Renal pelvis (tissue), 4 donors: ENCODE measurements around the gene CELSR2. TPM values are rescaled to one million over a fixed set of nuclear protein-coding genes. Genes with fewer than 3 reads are reported as not detected.

Experiments
- DNase-seq: peaks from one replicate; pipeline ENCODE4 v3.0.0-alpha.2; 2013
- polyA plus RNA-seq, 3 donors: library from polyadenylated mRNA; unstranded; fragments of 120-200 nt; gene quantifications; one replicate each; pipeline ENCODE4 v1.2.1, GENCODE V29; 2013; ENCODE audit not compliant: insufficient read length in 3 of 3

The CELSR2 gene
- polyA plus RNA-seq, 3 donors = 35.7 to 42.1 (median 39.4) TPM

DNA sequence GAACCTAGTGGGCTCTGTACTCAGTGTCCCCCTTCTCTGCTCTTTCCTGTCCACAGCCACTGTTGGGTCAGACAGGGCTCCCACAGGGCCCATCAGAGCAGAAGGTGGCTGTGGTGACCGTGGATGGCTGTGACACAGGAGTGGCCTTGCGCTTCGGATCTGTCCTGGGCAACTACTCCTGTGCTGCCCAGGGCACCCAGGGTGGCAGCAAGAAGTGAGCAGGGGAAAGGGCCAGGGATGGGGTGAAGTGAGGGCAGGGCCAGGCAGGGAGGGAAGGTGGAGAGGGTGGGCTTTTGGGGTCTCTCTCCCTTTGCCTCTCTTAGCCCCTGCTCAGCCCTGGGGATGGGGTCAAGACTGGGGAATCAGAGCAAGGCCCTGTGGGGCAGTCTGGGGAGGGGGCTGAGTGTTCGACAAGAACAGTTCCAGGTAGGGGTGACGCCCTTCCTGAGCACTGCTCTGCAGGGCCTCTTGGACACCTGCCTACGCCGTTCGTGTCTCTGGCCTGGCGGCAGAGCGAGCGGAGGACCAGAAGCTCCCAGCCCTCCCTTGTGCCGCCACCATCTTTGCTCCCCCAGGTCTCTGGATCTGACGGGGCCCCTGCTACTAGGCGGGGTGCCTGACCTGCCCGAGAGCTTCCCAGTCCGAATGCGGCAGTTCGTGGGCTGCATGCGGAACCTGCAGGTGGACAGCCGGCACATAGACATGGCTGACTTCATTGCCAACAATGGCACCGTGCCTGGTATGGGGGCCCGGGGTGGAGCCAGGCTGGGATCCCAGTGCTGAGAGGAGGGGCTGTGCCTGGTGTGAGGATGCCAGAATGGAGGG lies 13.1 kb downstream of the CELSR2 start:
- DNase-seq = no peak

- DNase-seq = no peak
Observed at GRCh38 chr1:109263234-109263596, 13.9 kb downstream of the CELSR2 start.

DNA sequence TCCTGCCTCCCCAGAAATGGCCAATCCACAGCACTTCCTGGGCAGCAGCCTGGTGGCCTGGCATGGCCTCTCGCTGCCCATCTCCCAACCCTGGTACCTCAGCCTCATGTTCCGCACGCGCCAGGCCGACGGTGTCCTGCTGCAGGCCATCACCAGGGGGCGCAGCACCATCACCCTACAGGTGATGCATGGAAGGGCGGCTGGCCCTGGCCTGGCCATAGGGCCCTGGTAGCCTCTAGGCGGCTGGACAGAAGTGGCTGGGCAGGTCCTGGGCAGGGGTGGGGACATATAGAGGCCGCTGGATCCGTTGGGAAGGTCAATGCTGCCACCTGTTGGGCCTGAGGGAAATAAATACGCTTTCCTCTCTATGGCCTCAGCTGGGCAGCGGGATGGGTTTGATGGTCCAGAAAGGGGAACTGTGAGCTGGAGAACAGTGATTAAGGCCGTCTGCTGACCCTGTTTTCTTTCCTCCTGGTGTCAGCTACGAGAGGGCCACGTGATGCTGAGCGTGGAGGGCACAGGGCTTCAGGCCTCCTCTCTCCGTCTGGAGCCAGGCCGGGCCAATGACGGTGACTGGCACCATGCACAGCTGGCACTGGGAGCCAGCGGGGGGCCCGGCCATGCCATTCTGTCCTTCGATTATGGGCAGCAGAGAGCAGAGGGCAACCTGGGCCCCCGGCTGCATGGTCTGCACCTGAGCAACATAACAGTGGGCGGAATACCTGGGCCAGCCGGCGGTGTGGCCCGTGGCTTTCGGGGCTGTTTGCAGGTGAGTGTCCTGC lies 14.4 kb downstream of the CELSR2 start:
- DNase-seq = peak; percentile 86

- no peak for DNase-seq
Observed at GRCh38 chr1:109264379-109264755, 15.0 kb downstream of the CELSR2 start.

DNA sequence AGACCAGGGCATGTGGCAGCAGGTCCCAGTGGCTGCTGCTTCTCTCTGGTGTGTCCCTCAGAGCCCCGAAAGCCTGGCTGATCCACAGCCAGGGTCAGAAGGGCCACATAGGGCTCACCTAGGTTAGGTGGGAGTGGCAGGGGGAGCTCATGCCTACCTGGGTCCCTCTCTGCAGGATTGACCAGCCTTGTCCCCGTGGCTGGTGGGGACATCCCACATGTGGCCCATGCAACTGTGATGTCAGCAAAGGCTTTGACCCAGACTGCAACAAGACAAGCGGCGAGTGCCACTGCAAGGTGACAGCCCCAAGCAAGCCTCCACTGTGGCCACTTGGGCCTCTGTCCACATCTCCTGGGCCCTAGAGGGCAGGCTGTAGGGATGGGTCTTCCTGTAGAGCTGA lies 15.7 kb downstream of the CELSR2 start:
- no peak for DNase-seq

DNA sequence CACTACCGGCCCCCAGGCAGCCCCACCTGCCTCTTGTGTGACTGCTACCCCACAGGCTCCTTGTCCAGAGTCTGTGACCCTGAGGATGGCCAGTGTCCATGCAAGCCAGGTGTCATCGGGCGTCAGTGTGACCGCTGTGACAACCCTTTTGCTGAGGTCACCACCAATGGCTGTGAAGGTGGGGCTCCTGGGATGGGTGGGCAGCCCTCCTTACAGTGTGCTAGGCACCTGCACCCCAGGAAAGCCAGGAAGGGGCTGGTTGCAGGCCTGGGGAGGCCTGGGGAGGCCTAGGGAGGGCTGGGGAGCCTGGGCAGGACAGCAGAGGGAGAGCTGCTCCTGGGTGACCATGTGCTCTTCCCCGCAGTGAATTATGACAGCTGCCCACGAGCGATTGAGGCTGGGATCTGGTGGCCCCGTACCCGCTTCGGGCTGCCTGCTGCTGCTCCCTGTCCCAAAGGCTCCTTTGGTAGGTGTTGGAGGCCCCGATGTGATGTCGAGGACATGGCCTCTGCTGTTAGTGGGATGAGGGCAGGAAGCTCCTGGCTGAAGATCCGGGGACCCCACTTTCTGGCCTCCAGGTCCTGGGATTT lies 16.5 kb downstream of the CELSR2 start:
- DNase-seq = no peak

DNA sequence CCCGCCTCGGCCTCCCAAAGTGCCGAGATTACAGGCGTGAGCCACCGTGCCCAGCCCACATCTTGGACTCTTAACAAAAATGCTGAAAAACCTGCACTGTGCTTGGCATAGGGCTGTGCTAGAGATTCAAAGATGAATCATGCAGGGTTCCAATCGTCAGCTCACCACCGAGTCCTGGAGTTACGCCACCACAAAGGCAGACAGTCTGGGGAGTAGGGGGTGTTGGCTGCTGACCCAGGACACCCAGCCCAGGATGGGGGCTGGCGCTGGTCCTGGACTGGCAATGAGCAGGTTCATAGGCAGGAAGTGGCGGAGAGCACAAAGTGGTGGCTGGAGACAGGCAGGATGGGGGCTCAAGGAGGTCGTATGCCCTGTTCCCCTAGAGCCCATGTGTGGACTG lies 17.6 kb downstream of the CELSR2 start:
- DNase-seq = no peak

DNA sequence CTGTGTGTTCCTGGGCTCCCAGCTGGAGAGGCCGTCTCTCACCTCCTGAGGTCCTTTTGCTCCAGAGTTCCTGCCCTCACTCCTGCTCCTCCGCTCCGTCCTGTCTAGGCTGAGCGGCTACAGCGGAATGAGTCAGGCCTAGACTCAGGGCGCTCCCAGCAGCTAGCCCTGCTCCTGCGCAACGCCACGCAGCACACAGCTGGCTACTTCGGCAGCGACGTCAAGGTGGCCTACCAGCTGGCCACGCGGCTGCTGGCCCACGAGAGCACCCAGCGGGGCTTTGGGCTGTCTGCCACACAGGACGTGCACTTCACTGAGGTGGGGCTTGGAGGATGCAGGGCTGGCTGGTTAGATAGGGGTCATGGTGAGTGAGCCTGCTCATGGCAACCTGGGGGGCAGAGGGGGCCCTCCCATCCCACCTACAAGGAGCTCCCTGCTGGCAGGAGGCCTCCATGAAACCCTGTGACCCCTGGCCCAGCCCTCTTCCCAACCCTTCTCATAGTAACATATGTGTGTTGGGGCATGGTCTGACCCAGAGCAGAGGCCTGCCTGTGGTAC lies 18.5 kb downstream of the CELSR2 start:
- no peak for DNase-seq

DNA sequence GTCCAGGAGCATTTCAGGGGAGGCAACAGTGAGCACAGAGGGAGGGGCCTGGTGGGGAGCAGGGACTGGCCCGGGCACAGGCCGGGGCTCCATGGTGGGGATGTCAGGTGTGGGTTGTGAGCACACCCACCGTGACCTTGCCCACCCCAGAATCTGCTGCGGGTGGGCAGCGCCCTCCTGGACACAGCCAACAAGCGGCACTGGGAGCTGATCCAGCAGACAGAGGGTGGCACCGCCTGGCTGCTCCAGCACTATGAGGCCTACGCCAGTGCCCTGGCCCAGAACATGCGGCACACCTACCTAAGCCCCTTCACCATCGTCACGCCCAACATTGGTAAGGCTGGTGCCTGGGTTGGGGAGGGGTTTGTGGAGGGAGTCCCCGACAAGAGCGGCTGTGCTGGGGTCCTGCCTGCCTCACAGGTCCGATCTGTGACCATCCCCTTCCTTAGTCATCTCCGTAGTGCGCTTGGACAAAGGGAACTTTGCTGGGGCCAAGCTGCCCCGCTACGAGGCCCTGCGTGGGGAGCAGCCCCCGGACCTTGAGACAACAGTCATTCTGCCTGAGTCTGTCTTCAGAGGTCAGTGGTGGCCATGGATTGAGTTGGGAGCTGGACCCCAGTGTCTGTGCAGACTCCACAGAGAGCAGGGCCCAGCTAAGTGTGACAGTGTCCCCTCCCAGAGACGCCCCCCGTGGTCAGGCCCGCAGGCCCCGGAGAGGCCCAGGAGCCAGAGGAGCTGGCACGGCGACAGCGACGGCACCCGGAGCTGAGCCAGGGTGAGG lies 19.3 kb downstream of the CELSR2 start:
- DNase-seq = no peak

DNA sequence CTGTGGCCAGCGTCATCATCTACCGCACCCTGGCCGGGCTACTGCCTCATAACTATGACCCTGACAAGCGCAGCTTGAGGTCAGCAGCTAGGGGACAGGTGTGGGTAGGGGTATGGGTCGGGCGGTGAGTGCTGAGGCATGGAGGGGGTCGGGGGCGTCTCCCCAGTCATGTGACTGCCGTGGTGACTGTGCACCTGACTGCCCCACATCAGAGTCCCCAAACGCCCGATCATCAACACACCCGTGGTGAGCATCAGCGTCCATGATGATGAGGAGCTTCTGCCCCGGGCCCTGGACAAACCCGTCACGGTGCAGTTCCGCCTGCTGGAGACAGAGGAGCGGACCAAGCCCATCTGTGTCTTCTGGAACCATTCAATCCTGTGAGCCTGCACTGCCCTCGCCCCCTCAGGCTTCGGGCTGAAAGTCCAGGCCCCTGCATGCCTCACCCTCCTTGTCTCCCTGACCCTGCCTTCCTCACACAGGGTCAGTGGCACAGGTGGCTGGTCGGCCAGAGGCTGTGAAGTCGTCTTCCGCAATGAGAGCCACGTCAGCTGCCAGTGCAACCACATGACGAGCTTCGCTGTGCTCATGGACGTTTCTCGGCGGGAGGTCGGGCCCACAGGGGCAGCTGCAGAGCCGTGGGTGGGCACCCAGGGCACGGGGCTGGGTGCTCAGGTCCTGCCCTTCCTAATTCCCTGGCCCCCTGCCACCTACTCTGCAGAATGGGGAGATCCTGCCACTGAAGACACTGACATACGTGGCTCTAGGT lies 20.1 kb downstream of the CELSR2 start:
- no peak for DNase-seq

DNA sequence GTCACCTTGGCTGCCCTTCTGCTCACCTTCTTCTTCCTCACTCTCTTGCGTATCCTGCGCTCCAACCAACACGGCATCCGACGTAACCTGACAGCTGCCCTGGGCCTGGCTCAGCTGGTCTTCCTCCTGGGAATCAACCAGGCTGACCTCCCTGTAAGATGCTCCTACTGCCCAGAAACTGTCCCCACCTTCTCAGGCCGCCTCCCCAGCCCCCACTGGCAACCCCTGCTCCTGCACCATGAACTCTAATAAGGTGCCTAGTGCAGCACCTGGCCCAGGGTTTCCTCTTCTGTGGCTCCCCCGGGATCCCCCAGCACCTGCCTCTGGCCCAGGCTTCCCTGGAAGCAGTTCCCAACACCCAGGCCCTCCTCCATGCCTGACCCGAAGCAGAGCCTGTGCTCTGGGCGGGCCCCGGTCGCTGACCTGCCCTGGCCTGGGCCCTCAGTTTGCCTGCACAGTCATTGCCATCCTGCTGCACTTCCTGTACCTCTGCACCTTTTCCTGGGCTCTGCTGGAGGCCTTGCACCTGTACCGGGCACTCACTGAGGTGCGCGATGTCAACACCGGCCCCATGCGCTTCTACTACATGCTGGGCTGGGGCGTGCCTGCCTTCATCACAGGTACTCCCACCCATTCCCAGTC lies 20.8 kb downstream of the CELSR2 start:
- no peak for DNase-seq

- no peak for DNase-seq
Observed at GRCh38 chr1:109270623-109271317, 21.4 kb downstream of the CELSR2 start.

DNA sequence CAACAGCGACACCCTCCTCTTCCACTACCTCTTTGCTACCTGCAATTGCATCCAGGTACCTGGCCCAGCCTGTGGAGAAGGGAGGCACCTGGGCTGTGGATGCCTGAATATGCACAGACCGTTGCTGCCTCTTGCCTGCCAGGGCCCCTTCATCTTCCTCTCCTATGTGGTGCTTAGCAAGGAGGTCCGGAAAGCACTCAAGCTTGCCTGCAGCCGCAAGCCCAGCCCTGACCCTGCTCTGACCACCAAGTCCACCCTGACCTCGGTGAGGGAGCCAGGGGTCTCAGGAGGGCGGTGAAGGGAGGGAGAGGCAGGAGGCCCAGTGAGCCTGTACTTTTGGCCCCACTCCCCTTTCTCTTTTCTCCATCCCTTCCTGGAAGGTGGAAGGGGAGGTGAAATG lies 22.1 kb downstream of the CELSR2 start:
- DNase-seq = no peak

- DNase-seq = no peak
Observed at GRCh38 chr1:109272021-109272799, 22.9 kb downstream of the CELSR2 start.

GRCh38 chr1:109272831-109273547 lies 23.6 kb downstream of the CELSR2 start:
- DNase-seq = no peak

GRCh38 chr1:109273570-109274288 lies 24.4 kb downstream of the CELSR2 start:
- no peak for DNase-seq
